Muscle of leg (tissue), 11 donors: ENCODE measurements around the gene MEIS2. TPM values are rescaled to one million over a fixed set of nuclear protein-coding genes. Genes with fewer than 3 reads are reported as not detected.

ENCODE experiments used
- DNase-seq: peaks from one replicate; pipeline ENCODE4 v3.0.0; 2013
- H3K27ac ChIP-seq: one replicate; pipeline ENCODE4 v1.5.1; 2013; ENCODE audit warnings: mild to moderate bottlenecking, low read length, control low read depth
- H3K27me3 ChIP-seq: one replicate; pipeline ENCODE4 v1.6.1; 2013; ENCODE audit warnings: low read length; ENCODE audit not compliant: control insufficient read depth, insufficient read depth
- H3K36me3 ChIP-seq: one replicate; pipeline ENCODE4 v1.6.1; 2013; ENCODE audit warnings: low read length; ENCODE audit not compliant: control insufficient read depth, insufficient read depth
- H3K4me1 ChIP-seq: one replicate; pipeline ENCODE4 v1.6.1; 2013; ENCODE audit warnings: low read length; ENCODE audit not compliant: control insufficient read depth, insufficient read depth
- H3K4me3 ChIP-seq: one replicate; pipeline ENCODE4 v1.5.1; 2013; ENCODE audit warnings: low read length, control low read depth
- H3K9me3 ChIP-seq: replicated peaks from 2 replicates; pipeline ENCODE4 v1.6.1; 2013; ENCODE audit warnings: low read depth, low read length; ENCODE audit not compliant: control insufficient read depth
- WGBS: methylation state at CpG from one replicate; pipeline ENCODE4 v1.1.5; 2013; ENCODE audit warnings: missing lambda C conversion rate; ENCODE audit not compliant: insufficient coverage; 5-methylcytosine and 5-hydroxymethylcytosine counted together
- polyA plus RNA-seq, 8 donors: library from polyadenylated mRNA; unstranded; fragments of 120-200 nt; gene quantifications; one replicate each; pipeline versions ENCODE4 v1.2.1 to v1.2.3, GENCODE V29; 2013; ENCODE audit warnings: inconsistent platforms in 1 of 8, low replicate concordance in 1 of 8; ENCODE audit not compliant: insufficient read length in 8 of 8, insufficient read depth in 1 of 8
- total RNA-seq: library from RNA; stranded (reverse); fragments of 120-200 nt; gene quantifications from one replicate; pipeline ENCODE4 v1.2.4, GENCODE V29; 2013

Gene MEIS2
- total and polyA plus RNA-seq, 9 donors, result 3.8 to 13.9 (median 7.0) TPM

- no CpG with 5 or more reads among the region's 2 CpGs for WGBS
- Histone ChIP-seq H3K4me1 (no peaks in the 10 kb centered on the region), H3K9me3 (no peaks in the 10 kb centered on the region), H3K4me3 (no peak overlapping the region), H3K27me3 (no peaks in the 10 kb centered on the region), H3K36me3 (no peaks in the 10 kb centered on the region), H3K27ac (no peak overlapping the region)
- no peak for DNase-seq
Observed at GRCh38 chr15:37014137-37014536, 86.2 kb downstream of the MEIS2 start.

GRCh38 chr15:37010595-37010994 lies 89.8 kb downstream of the MEIS2 start:
- Histone ChIP-seq H3K27me3 (no peaks in the 10 kb centered on the region), H3K27ac (no peak overlapping the region), H3K4me3 (no peak overlapping the region), H3K36me3 (no peaks in the 10 kb centered on the region), H3K9me3 (no peaks in the 10 kb centered on the region), H3K4me1 (no peaks in the 10 kb centered on the region)
- WGBS, result 96% methylated on average over 6 of the region's 7 CpGs
- DNase-seq, result no peak

GRCh38 chr15:37009288-37009687 lies 91.1 kb downstream of the MEIS2 start:
- Histone ChIP-seq H3K9me3 (no peaks in the 10 kb centered on the region), H3K36me3 (no peaks in the 10 kb centered on the region), H3K27ac (no peak overlapping the region), H3K4me1 (no peaks in the 10 kb centered on the region), H3K27me3 (no peaks in the 10 kb centered on the region), H3K4me3 (no peak overlapping the region)
- WGBS, result no CpG with 5 or more reads among the region's 1 CpG
- DNase-seq, result peak; percentile 61

- H3K4me1 ChIP-seq, result no peaks in the 10 kb centered on the region
- H3K4me3 ChIP-seq, result no peak overlapping the region
- H3K27ac ChIP-seq, result no peak overlapping the region
- WGBS, result no CpG with 5 or more reads among the region's 3 CpGs
- no peak for DNase-seq
- no peaks in the 10 kb centered on the region for H3K9me3 ChIP-seq
- H3K36me3 ChIP-seq, result no peaks in the 10 kb centered on the region
- no peaks in the 10 kb centered on the region for H3K27me3 ChIP-seq
Observed at GRCh38 chr15:37008205-37008604, 92.1 kb downstream of the MEIS2 start.

GRCh38 chr15:37007301-37007700 lies 93.0 kb downstream of the MEIS2 start:
- no peak overlapping the region for H3K27ac ChIP-seq
- H3K4me1 ChIP-seq, result no peaks in the 10 kb centered on the region
- WGBS, result no CpG with 5 or more reads among the region's 2 CpGs

GRCh38 chr15:37004981-37005735 lies 95.2 kb downstream of the MEIS2 start:
- Histone ChIP-seq H3K36me3 (no peaks in the 10 kb centered on the region), H3K9me3 (no peaks in the 10 kb centered on the region), H3K4me3 (no peak overlapping the region), H3K4me1 (no peaks in the 10 kb centered on the region), H3K27ac (no peak overlapping the region), H3K27me3 (no peaks in the 10 kb centered on the region)
- 82% methylated on average over 2 of the region's 8 CpGs for WGBS
- no peak for DNase-seq

More at GRCh38 chr15:37007301-37007700, 93.0 kb downstream of the MEIS2 start:
- Histone ChIP-seq H3K4me3 (no peak overlapping the region), H3K36me3 (no peaks in the 10 kb centered on the region), H3K9me3 (no peaks in the 10 kb centered on the region), H3K27me3 (no peaks in the 10 kb centered on the region)
- no peak for DNase-seq

- no peaks in the 10 kb centered on the region for H3K36me3 ChIP-seq
- no peak for DNase-seq
- 90% methylated on average over 3 of the region's 4 CpGs for WGBS
- no peak overlapping the region for H3K27ac ChIP-seq
- no peak overlapping the region for H3K4me3 ChIP-seq
- no peaks in the 10 kb centered on the region for H3K4me1 ChIP-seq
- H3K9me3 ChIP-seq, result no peaks in the 10 kb centered on the region
- H3K27me3 ChIP-seq, result no peaks in the 10 kb centered on the region
Observed at GRCh38 chr15:37004373-37004869, 95.9 kb downstream of the MEIS2 start.

- Histone ChIP-seq H3K9me3 (no peaks in the 10 kb centered on the region), H3K27me3 (no peaks in the 10 kb centered on the region), H3K27ac (no peak overlapping the region), H3K4me1 (no peaks in the 10 kb centered on the region), H3K4me3 (no peak overlapping the region), H3K36me3 (no peaks in the 10 kb centered on the region)
- DNase-seq, result no peak
- 51% methylated on average over 2 of the region's 4 CpGs for WGBS
Observed at GRCh38 chr15:37002041-37002672, 98.2 kb downstream of the MEIS2 start.

- Histone ChIP-seq H3K27ac (no peak overlapping the region), H3K9me3 (no peaks in the 10 kb centered on the region), H3K36me3 (no peaks in the 10 kb centered on the region), H3K27me3 (no peaks in the 10 kb centered on the region), H3K4me3 (no peak overlapping the region), H3K4me1 (no peaks in the 10 kb centered on the region)
- DNase-seq, result no peak
Observed at GRCh38 chr15:37001417-37001816, 98.9 kb downstream of the MEIS2 start.

- Histone ChIP-seq H3K36me3 (no peaks in the 10 kb centered on the region), H3K27me3 (no peaks in the 10 kb centered on the region), H3K4me3 (no peak overlapping the region), H3K9me3 (no peaks in the 10 kb centered on the region), H3K27ac (no peak overlapping the region), H3K4me1 (no peaks in the 10 kb centered on the region)
- WGBS, result no CpG with 5 or more reads among the region's 1 CpG
- no peak for DNase-seq
Observed at GRCh38 chr15:36999778-37000177, 100.6 kb downstream of the MEIS2 start.
